Esophagus squamous epithelium (tissue), 4 donors: ENCODE data around the gene NOL4L.

Experiments used
- CTCF ChIP-seq, 6 experiments: fragments of 450-650 bp in 4 of 6; fragments of 200-600 bp in 2 of 6; sonication (generic) in 2 of 6; IDR thresholded peaks; one replicate each; pipeline ENCODE4 v1.5.1; 2016 to 2019; ENCODE audit warnings: antibody characterized with exemption in 6 of 6, mild to moderate bottlenecking in 4 of 6, moderate library complexity in 4 of 6
- POLR2A ChIP-seq, 4 donors: fragments of 450-650 bp; IDR thresholded peaks; one replicate each; pipeline ENCODE4 v1.6.1; 2017; ENCODE audit warnings: antibody characterized with exemption in 4 of 4, mild to moderate bottlenecking in 4 of 4, moderate library complexity in 3 of 4

- TF ChIP-seq CTCF (IDR thresholded peaks at IDR 0.05), result no peak
- TF ChIP-seq POLR2A (IDR thresholded peaks at IDR 0.05), result no peak
Observed at GRCh38 chr20:32510601-32511357, 74.4 kb downstream of the NOL4L start.
